ENCODE data around the gene UBAC2.
A peak's percentile ranks its signal among the peaks of the same experiment; 100 is the strongest.
"Not testable (repeated sequence)": the region's sequence is repeated elsewhere in the genome, so short reads cannot be mapped to it uniquely, and the experiment has no call there.

UBAC2 gene

GRCh38 chr13:99190147-99190985 is 10.3 kb upstream of the UBAC2 start:
- no peak for DNase-seq

- no peak for DNase-seq
Measured at GRCh38 chr13:99191336-99191899, 9.2 kb upstream of the UBAC2 start.

GRCh38 chr13:99191900-99192399 is 8.7 kb upstream of the UBAC2 start:
- DNase-seq: no peak

GRCh38 chr13:99192480-99192879 is 8.2 kb upstream of the UBAC2 start:
- no peak for DNase-seq

GRCh38 chr13:99193152-99193551 is 7.5 kb upstream of the UBAC2 start:
- DNase-seq: no peak

GRCh38 chr13:99196466-99197116 is 4.1 kb upstream of the UBAC2 start:
- DNase-seq: no peak

- peak; percentile 29 for DNase-seq
Measured at GRCh38 chr13:99197117-99197651, 3.5 kb upstream of the UBAC2 start.

- no peak for DNase-seq
Measured at GRCh38 chr13:99199541-99200431, 868 bp upstream of the UBAC2 start.

GRCh38 chr13:99203601-99204579 is 3.2 kb downstream of the UBAC2 start:
- DNase-seq: no peak

- DNase-seq: no peak
Measured at GRCh38 chr13:99205621-99206220, 5.1 kb downstream of the UBAC2 start.

GRCh38 chr13:99206226-99206625 is 5.6 kb downstream of the UBAC2 start:
- DNase-seq: no peak

GRCh38 chr13:99206873-99207272 is 6.2 kb downstream of the UBAC2 start:
- no peak for DNase-seq

GRCh38 chr13:99207511-99207910 is 6.9 kb downstream of the UBAC2 start:
- no peak for DNase-seq

GRCh38 chr13:99208185-99208584 is 7.5 kb downstream of the UBAC2 start:
- DNase-seq: no peak

- no peak for DNase-seq
Measured at GRCh38 chr13:99208845-99209527, 8.3 kb downstream of the UBAC2 start.

- DNase-seq: not testable (repeated sequence)
Measured at GRCh38 chr13:99210627-99211026, 10.0 kb downstream of the UBAC2 start.

GRCh38 chr13:99211421-99212035 is 10.9 kb downstream of the UBAC2 start:
- no peak for DNase-seq

- no peak for DNase-seq
Measured at GRCh38 chr13:99214232-99214631, 13.6 kb downstream of the UBAC2 start.

- DNase-seq: no peak
Measured at GRCh38 chr13:99214731-99215130, 14.1 kb downstream of the UBAC2 start.
